ENCODE measurements around the gene GNGT2.

GNGT2 gene

GRCh38 chr17:49244839-49245238 is 34.5 kb upstream of the GNGT2 start:
- no peak overlapping the region for H3K27ac ChIP-seq (ENCODE audit: extremely low read depth, low read depth, low read length)
- H3K4me3 ChIP-seq (ENCODE audit: low read depth, low read length): no peak overlapping the region
- H3K9me3 ChIP-seq (ENCODE audit: control insufficient read depth, insufficient read depth, low read depth, low read length): no peaks in the 10 kb centered on the region
- H3K36me3 ChIP-seq (ENCODE audit: control insufficient read depth in 2 of 2, insufficient read depth in 1 of 2, low read length in 2 of 2): no peaks in the 10 kb centered on the region
- ChIA-PET CTCF (no interaction called here), POLR2A (no interaction called here)
- no peak for TF ChIP-seq PRDM6 (tag by site-specific recombination; IDR thresholded peaks at IDR 0.05)
- H3K4me1 ChIP-seq (ENCODE audit: control insufficient read depth, insufficient read depth, low read length): peaks cover 3% of the 10 kb centered on the region; the same call in 1 of the 2 replicates

- H3K27ac ChIP-seq (ENCODE audit: extremely low read depth, low read depth, low read length): no peak overlapping the region
- no peaks in the 10 kb centered on the region for H3K36me3 ChIP-seq (ENCODE audit: control insufficient read depth in 2 of 2, insufficient read depth in 1 of 2, low read length in 2 of 2)
- TF ChIP-seq ZBTB10 (tag by site-specific recombination; IDR thresholded peaks at IDR 0.05) (no peak), PATZ1 (tag by site-specific recombination; IDR thresholded peaks at IDR 0.05) (no peak), KLF8 (tag by site-specific recombination; IDR thresholded peaks at IDR 0.05) (no peak), BCL11A (tag by site-specific recombination; IDR thresholded peaks at IDR 0.05; ENCODE audit: low read depth) (no peak), GLI4 (tag by site-specific recombination; IDR thresholded peaks at IDR 0.05) (no peak), PRDM10 (tag by site-specific recombination; IDR thresholded peaks at IDR 0.05) (no peak), ZBTB44 (tag by site-specific recombination; IDR thresholded peaks at IDR 0.05) (no peak), REPIN1 (tag by site-specific recombination; IDR thresholded peaks at IDR 0.05; ENCODE audit: low read depth) (no peak), GLI2 (tag by site-specific recombination; IDR thresholded peaks at IDR 0.05; ENCODE audit: borderline replicate concordance, low read depth) (no peak)
- no peaks in the 10 kb centered on the region for H3K9me3 ChIP-seq (ENCODE audit: control insufficient read depth, insufficient read depth, low read depth, low read length)
- no peaks in the 10 kb centered on the region for H3K4me1 ChIP-seq (ENCODE audit: control insufficient read depth, insufficient read depth, low read length)
- ChIA-PET POLR2A (no interaction called here), CTCF (interaction anchor here (1.1 kb wide), 1 partner anchor 19 kb away, joined by 4 read pairs; no protein-coding TSS in a partner anchor)
- no peak overlapping the region for H3K4me3 ChIP-seq (ENCODE audit: low read depth, low read length)
Measured at GRCh38 chr17:49242813-49243212, 32.4 kb upstream of the GNGT2 start.

Measured in HEK293 (cell line).